IMR-90 (cell line): ENCODE data around the gene PPP2R5A. TPM values are rescaled to one million over a fixed set of nuclear protein-coding genes. Genes with fewer than 3 reads are reported as not detected.

Source experiments
- ATAC-seq: fragments of 200-7000 bp; cut with Tn5 transposase; 2 replicates; pipeline ENCODE4 v1.9.1; 2020; ENCODE audit warnings: low read depth, mild to moderate bottlenecking, moderate library complexity
- BruUV-seq: library from RNA; stranded (reverse); fragments of 400-500 nt; replicated peaks from 2 replicates; lab custom pipeline; 2021; lab: Mats Ljungman, UMichigan
- CTCF ChIA-PET: fragments of 300-600 bp; formaldehyde crosslinking; extraction: SDS; loops from one replicate; lab custom pipeline; 2021; ENCODE audit warnings: antibody characterized with exemption; lab: Yijun Ruan, JAX
- POLR2A ChIA-PET: fragments of 300-600 bp; sonication (Branson Sonifier 250); formaldehyde crosslinking; loops from one replicate; lab custom pipeline; 2022; ENCODE audit warnings: antibody characterized with exemption; ENCODE audit not compliant: unreplicated experiment; lab: Charles Lee
- DNase-seq: peaks from one replicate; pipeline ENCODE4 v3.0.0; 2013
- H2AFZ ChIP-seq: replicated peaks from 2 replicates; pipeline ENCODE3; 2013; ENCODE audit warnings: low read length, mild to moderate bottlenecking; ENCODE audit not compliant: poor library complexity
- H2AK5ac ChIP-seq: 2 replicates; pipeline ENCODE4 v1.6.1; 2013; ENCODE audit warnings: low read depth, low read length, inconsistent platforms
- H2AK9ac ChIP-seq: replicated peaks from 2 replicates; pipeline ENCODE3; 2013; ENCODE audit warnings: mild to moderate bottlenecking, low read depth, low read length, moderate library complexity; ENCODE audit not compliant: poor library complexity
- H2BK120ac ChIP-seq: 2 replicates; pipeline ENCODE4 v1.6.1; 2013; ENCODE audit warnings: low read depth, low read length, inconsistent platforms
- H2BK15ac ChIP-seq: 3 replicates; pipeline ENCODE4 v1.6.1; 2013; ENCODE audit warnings: low read depth, low read length, inconsistent platforms
- H2BK20ac ChIP-seq: 2 replicates; pipeline ENCODE4 v1.6.1; 2013; ENCODE audit warnings: low read depth, mild to moderate bottlenecking, inconsistent platforms, low read length, moderate library complexity
- H2BK5ac ChIP-seq: 2 replicates; pipeline ENCODE4 v1.6.1; 2013; ENCODE audit warnings: mild to moderate bottlenecking, low read depth, low read length, inconsistent platforms; ENCODE audit not compliant: poor library complexity, severe bottlenecking
- H3K14ac ChIP-seq: replicated peaks from 2 replicates; pipeline ENCODE4 v1.6.1; 2013; ENCODE audit warnings: low read depth, low read length, inconsistent platforms
- H3K18ac ChIP-seq: 2 replicates; pipeline ENCODE4 v1.6.1; 2013; ENCODE audit warnings: low read depth, low read length, control low read depth
- H3K23ac ChIP-seq: 2 replicates; pipeline ENCODE4 v1.6.1; 2013; ENCODE audit warnings: low read depth, low read length, inconsistent platforms
- H3K27ac ChIP-seq: 2 replicates; pipeline ENCODE4 v1.5.1; 2013; ENCODE audit warnings: mild to moderate bottlenecking, control low read depth, low read length; ENCODE audit not compliant: insufficient read depth
- H3K27me3 ChIP-seq: 2 replicates; pipeline ENCODE4 v1.6.1; 2013; ENCODE audit warnings: low read length; ENCODE audit not compliant: control insufficient read depth, insufficient read depth
- H3K36me3 ChIP-seq: 2 replicates; pipeline ENCODE4 v1.6.1; 2013; ENCODE audit warnings: low read length, mixed read lengths; ENCODE audit not compliant: control insufficient read depth, insufficient read depth
- H3K4ac ChIP-seq: 2 replicates; pipeline ENCODE4 v1.6.1; 2013; ENCODE audit warnings: low read depth, low read length, inconsistent platforms
- H3K4me1 ChIP-seq: 2 replicates; pipeline ENCODE4 v1.6.1; 2013; ENCODE audit warnings: low read length, mixed read lengths; ENCODE audit not compliant: control insufficient read depth, insufficient read depth
- H3K4me2 ChIP-seq: 2 replicates; pipeline ENCODE4 v1.6.1; 2013; ENCODE audit warnings: low read depth, mild to moderate bottlenecking, control low read depth, low read length, moderate library complexity
- H3K4me3 ChIP-seq: 2 replicates; pipeline ENCODE4 v1.5.1; 2013; ENCODE audit warnings: low read depth, mild to moderate bottlenecking, control low read depth, low read length, moderate library complexity; ENCODE audit not compliant: insufficient read depth
- H3K56ac ChIP-seq: 2 replicates; pipeline ENCODE4 v1.6.1; 2013; ENCODE audit warnings: low read length, inconsistent platforms; ENCODE audit not compliant: insufficient read depth; ENCODE audit errors: extremely low read depth
- H3K79me1 ChIP-seq, 2 experiments: 2 replicates each; pipeline ENCODE4 v1.6.1; 2013; ENCODE audit warnings: low read length in 2 of 2, inconsistent platforms in 1 of 2, low read depth in 1 of 2
- H3K9ac ChIP-seq: 2 replicates; pipeline ENCODE4 v1.6.1; 2013; ENCODE audit warnings: low read depth, low read length, control low read depth
- H3K9me1 ChIP-seq: 2 replicates; pipeline ENCODE4 v1.6.1; 2013; ENCODE audit warnings: low read length, inconsistent platforms; ENCODE audit not compliant: insufficient read depth
- H3K9me3 ChIP-seq: 2 replicates; pipeline ENCODE4 v1.6.1; 2013; ENCODE audit warnings: low read length; ENCODE audit not compliant: control insufficient read depth, insufficient read depth
- H4K20me1 ChIP-seq: 2 replicates; pipeline ENCODE4 v1.6.1; 2013; ENCODE audit warnings: low read length, inconsistent platforms; ENCODE audit not compliant: insufficient read depth
- H4K5ac ChIP-seq: 2 replicates; pipeline ENCODE4 v1.6.1; 2013; ENCODE audit warnings: mild to moderate bottlenecking, low read depth, low read length, control low read depth
- H4K8ac ChIP-seq, 2 experiments: 2 replicates each; pipeline ENCODE4 v1.6.1; 2013; ENCODE audit warnings: low read depth in 2 of 2, low read length in 2 of 2, control low read depth in 1 of 2, inconsistent platforms in 1 of 2
- H4K91ac ChIP-seq: 2 replicates; pipeline ENCODE4 v1.6.1; 2013; ENCODE audit warnings: low read depth, low read length, inconsistent platforms; ENCODE audit not compliant: insufficient read depth
- MAFK ChIP-seq: IDR thresholded peaks from 2 replicates; pipeline ENCODE4 v1.6.1; 2012; ENCODE audit warnings: low read depth, low read length, improper control_type of control experiment
- WGBS, 2 experiments: methylation state at CpG; one replicate each; pipeline versions ENCODE4 v1.1.5 to v1.1.7; 2013; ENCODE audit warnings: missing lambda C conversion rate in 2 of 2; ENCODE audit not compliant: insufficient read length in 1 of 2; ENCODE audit errors: extremely low coverage in 2 of 2; 5-methylcytosine and 5-hydroxymethylcytosine counted together
- dilution Hi-C: fragments of 300-500 bp; cut with HindIII; formaldehyde crosslinking; loops from one replicate; pipeline ENCODE4 v1.14.3; 2018; ENCODE audit warnings: low sequenced_read_pairs; ENCODE audit not compliant: unreplicated experiment
- in situ Hi-C: fragments of 300-500 bp; cut with MboI; formaldehyde crosslinking; loops from 3 replicates; pipeline ENCODE4 v1.14.3; 2019; ENCODE audit warnings: low sequenced_read_pairs, inconsistent platforms, mixed read lengths
- intact Hi-C: fragments of 100-400 bp; cut with micrococcal nuclease; formaldehyde crosslinking; loops from 2 replicates; pipeline ENCODE4 v1.10.0; 2022
- polyA plus RNA-seq, 3 experiments: library from polyadenylated mRNA; depleted of rRNA; stranded (reverse); fragments of >200 nt; gene quantifications; 2 replicates each; pipeline ENCODE4 v1.2.3, GENCODE V29; 2012; ENCODE audit warnings: low replicate concordance in 1 of 3
- total RNA-seq: library from RNA; depleted of rRNA; stranded (reverse); fragments of >200 nt; gene quantifications from 2 replicates; pipeline ENCODE4 v1.2.3, GENCODE V29; 2012

The PPP2R5A gene
- total and polyA plus RNA-seq, 2 of the 4 experiments (the other 2 are of a cell fraction), result 8.4 to 12.6 TPM

- WGBS, 2 experiments, result no CpG with 5 or more reads among the region's 4 CpGs
- Histone ChIP-seq H3K4me2 (no peak overlapping the region), H3K9me1 (no peaks in the 10 kb centered on the region), H3K4me3 (no peak overlapping the region), H3K14ac (no peak overlapping the region), H3K23ac (no peak overlapping the region), H3K79me1 (no peaks in the 10 kb centered on the region), H4K5ac (no peak overlapping the region), H3K9ac (no peak overlapping the region), H3K56ac (no peak overlapping the region), H2BK5ac (no peak overlapping the region), H3K4me1 (no peaks in the 10 kb centered on the region), H4K8ac (no peak overlapping the region), H4K20me1 (no peaks in the 10 kb centered on the region), H3K36me3 (no peaks in the 10 kb centered on the region), H2BK20ac (no peak overlapping the region), H2BK120ac (no peak overlapping the region), H4K91ac (no peak overlapping the region), H3K27me3 (no peaks in the 10 kb centered on the region), H3K4ac (no peak overlapping the region), H2AFZ (no peak overlapping the region), H3K27ac (no peak overlapping the region), H3K9me3 (no peaks in the 10 kb centered on the region), H3K18ac (no peak overlapping the region), H2AK9ac (no peak overlapping the region), H2AK5ac (no peak overlapping the region), H2BK15ac (no peak overlapping the region)
- ChIA-PET CTCF (no interaction called here), POLR2A (no interaction called here)
- intact Hi-C loops, result no loop called here
- ATAC-seq (no peak), DNase-seq (no peak)
- in situ Hi-C loops, result no loop called here
- no peak for TF ChIP-seq MAFK
- dilution Hi-C loops, result no loop called here
- BruUV-seq, result no TSS peak
These were observed 43.3 kb upstream of the PPP2R5A start for GRCh38 chr1:212241957-212242287.
